NK-92 treated with Interleukin-12 subunit alpha and Interleukin-12 subunit beta, amount 100 ng/mL, for 24 hours (cell line): ENCODE measurements around the gene BDKRB1.

Experiments
- DNase-seq: peaks from one replicate; lab custom pipeline; 2025; lab: John Stamatoyannopoulos, UW

Gene BDKRB1

GRCh38 chr14:96255501-96256366 is at the start of gene BDKRB1:
Gene BDKRB1 (plus strand): TSS chr14:96256210. CDS start chr14:96263683, 7,473 bp downstream.
- no peak for DNase-seq

DNA sequence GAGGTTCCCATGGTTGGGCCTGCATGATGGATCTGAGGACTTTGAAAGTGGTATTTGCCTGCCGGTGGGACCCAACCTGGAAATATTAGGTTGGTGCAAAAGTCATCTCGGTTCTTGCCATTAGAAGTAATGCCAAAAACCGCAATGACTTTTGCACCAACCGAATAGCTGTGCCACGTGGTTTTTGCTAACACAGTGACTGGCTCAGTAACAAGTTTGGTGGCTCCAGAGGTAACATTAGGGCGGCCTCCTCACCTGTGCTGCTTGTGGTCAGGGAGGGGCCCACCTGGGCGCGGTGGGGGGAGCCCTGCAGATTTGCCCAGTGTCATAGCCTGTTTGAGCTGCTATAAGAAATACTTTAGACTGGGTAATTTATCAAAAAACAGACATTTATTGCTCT is 49.5 kb upstream of the BDKRB1 start:
- DNase-seq: no peak

DNA sequence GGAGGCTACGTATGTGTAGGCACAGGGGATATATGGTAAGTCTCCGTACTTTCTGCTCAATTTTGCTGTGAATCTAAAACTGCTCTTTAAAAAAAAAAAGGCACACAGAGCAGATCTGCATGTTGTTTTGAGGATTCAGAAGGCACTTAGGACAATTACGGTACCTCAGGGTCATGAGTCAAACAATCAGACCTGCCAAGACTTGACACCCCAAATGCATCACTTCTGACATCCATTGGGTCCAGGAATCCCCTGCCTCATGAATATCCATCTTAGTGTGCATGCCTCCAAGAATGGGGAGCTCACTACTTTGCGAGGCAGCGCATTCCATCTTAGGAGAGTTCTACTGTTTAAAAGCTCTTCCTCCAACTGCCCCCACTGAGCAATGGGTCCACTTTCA is 48.3 kb upstream of the BDKRB1 start:
- no peak for DNase-seq

- DNase-seq: no peak
Measured at GRCh38 chr14:96208739-96209138, 47.3 kb upstream of the BDKRB1 start.

DNA sequence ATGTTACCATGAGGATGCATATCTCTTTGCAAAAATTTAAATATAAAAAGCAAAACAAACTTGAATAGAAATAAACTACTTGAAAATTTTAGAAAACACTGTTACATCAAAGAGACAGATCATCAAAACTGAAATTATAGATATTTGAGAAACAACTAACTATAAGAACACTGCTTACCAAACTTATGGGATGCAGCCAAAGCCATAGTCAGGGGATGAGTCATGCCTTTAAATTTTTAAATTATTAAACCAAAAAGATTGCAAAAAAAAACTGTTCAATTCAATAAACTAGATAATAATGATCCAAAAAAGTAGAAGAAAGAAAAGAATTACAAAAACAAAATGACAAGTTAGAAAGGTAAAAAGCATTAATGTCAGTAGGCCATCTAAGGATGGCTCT is 43.9 kb upstream of the BDKRB1 start:
- DNase-seq: no peak

DNA sequence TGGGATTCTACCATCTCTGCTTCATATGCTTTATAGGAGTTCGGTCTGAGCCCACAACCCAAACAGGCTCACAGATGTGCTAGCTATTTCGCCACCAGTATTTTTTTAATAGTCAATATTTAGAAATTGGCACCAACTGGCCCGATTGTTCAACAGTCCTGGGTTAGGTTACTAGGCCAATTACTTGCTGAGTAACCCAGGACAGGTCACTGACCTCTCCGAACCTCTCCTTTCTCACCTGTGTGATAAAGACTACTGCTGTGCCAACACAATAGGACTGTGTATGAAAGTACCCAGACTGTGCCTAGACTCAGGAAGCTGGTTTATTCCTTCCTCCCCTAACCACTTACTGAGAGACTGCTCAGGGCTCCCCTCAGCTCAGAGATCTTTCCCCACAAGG is 43.1 kb upstream of the BDKRB1 start:
- no peak for DNase-seq

- DNase-seq: no peak
Measured at GRCh38 chr14:96213871-96214465, 42.0 kb upstream of the BDKRB1 start.

GRCh38 chr14:96214793-96215192 is 41.2 kb upstream of the BDKRB1 start:
- DNase-seq: no peak

- no peak for DNase-seq
Measured at GRCh38 chr14:96215452-96216244, 40.4 kb upstream of the BDKRB1 start.

DNA sequence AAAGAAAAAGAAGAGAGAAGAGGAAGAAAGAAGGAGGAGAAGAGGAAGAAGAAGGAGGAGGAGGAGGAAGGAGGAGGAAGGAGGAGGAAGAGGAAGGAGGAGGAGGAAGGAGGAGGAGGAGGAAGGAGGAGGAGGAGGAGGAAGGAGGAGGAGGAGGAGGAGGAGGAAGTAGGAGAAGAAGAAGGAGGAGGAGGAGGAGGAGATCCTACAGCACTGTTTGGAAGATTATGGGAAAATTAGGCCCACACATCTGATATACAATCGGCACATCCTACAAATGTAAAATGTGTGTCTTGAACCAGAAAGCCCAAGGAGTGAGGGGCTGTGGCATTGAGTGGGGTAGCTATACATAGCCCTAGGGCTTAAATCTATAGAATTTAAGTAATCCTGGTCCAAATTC is 39.4 kb upstream of the BDKRB1 start:
- no peak for DNase-seq

DNA sequence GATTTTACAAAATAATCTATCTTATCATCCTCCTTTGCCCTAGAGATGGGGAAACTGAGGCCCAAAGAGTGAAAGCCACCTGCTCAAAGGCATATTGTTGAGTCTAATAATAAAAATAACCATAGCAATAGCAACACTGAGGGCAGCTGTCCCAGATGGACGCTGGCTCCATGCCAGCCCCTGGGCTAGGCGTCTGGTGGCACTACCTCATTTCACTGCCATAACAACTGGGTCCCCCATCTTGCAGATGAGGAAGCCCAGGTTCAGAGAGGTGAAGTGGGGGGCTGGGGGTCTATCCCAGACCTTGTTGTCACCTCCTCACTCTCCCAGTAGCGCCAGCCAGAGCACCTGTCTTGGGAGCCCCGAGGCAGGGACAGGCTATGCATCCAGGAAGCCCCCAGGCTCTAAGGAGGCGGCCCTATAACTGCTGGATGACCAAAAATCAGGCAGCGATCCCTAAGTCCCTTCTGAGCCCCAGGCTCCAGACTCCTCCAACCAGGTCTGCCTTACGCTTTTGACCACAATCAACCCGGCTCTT is 38.6 kb upstream of the BDKRB1 start:
- no peak for DNase-seq

DNA sequence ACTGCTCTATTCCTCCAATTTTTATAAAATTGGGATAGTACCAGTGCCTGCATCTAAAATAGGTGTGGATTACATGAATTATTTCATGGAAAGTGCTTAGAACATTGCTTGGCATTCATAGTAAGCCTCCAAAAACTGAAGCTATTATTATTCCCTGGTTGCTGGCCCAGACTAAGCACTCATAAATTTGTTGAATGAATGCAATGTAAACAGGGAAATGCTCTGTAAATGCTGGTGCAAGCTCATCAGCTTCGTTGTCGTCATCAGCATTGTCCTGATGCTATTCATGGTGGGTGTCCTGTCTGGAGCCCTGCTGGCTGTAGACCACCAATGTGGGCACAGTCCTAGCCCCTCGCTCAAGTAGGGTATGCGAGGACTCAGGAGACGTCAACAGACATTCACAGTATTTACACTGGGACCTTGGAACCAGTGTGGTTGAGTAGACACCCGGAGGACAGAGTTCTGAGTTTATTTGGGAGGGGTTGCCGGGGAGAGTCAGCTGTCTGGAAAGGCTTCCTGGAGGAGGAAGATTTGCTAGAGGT is 34.8 kb upstream of the BDKRB1 start:
- DNase-seq: no peak

GRCh38 chr14:96221841-96222240 is 34.2 kb upstream of the BDKRB1 start:
- DNase-seq: no peak

DNA sequence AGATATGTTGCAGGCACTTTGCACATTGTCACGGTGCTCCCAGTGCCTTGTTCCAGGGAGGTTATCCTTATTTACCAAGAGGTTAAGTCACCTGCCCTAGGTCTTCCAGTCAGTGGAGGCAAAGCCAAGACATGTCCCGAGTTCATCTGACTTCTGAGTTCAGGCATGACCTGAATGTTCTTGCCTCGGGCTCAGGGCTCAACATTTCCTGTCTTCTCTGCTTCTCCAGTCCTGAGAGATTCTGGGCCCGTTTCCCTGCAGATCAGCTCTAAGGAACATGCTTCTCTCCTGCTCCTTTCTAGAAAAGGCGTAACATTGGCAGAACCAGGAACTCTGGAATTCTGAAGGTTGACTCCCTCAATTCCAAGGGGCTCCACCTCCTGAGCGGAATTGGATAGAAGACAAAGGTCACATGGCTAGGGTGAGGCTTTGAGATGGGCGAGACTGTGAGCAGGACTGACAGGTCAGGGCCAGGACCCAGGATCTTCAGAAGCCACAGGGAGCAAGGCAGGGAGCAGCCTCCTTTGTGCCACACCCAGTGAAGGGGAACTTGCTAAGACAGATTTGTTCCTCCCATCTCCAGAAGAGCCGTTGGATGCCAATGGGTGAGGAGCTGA is 31.4 kb upstream of the BDKRB1 start:
- DNase-seq: no peak

GRCh38 chr14:96225213-96225612 is 30.8 kb upstream of the BDKRB1 start:
- DNase-seq: no peak

DNA sequence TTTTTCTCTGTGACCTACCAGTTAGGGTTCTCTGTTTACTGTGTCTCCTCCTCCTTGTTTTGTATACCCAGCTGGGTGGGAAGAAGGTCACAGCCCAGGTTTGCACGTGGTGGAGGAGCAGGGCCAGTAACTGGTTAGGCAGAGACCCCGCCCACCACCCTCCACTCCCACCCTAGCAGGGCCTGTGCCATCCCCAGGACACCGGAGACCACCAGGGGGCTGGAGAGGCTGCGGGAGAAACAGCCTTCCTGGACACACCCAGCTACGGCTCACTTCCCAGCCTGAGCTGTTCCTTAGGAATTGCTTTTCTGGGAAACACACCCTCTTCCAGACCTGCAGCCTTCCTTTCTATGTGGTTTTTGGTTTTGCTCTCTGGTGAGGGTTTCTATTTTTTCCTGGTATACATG is 30.3 kb upstream of the BDKRB1 start:
- no peak for DNase-seq

- DNase-seq: no peak
Measured at GRCh38 chr14:96227428-96227827, 28.6 kb upstream of the BDKRB1 start.

DNA sequence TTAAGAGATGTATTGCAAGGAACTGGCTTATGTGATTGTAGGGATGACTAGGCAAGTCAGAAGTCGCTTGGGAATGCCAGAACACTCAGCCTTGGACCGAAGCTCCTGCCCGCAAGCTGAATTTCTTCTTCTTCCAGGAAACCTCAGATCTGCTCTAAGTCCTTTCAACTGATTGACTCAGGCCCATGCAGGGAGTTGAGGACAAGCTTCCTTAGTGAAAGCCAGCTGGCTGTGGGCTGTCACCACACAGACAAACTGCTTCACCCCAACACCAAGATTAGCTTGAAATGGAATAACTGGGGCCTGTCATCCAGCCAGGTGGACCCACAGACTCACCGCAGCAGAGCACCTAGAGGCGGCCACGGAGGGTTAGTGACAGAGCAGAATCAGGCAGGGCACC is 26.7 kb upstream of the BDKRB1 start:
- DNase-seq: no peak

- no peak for DNase-seq
Measured at GRCh38 chr14:96231056-96231455, 25.0 kb upstream of the BDKRB1 start.

DNA sequence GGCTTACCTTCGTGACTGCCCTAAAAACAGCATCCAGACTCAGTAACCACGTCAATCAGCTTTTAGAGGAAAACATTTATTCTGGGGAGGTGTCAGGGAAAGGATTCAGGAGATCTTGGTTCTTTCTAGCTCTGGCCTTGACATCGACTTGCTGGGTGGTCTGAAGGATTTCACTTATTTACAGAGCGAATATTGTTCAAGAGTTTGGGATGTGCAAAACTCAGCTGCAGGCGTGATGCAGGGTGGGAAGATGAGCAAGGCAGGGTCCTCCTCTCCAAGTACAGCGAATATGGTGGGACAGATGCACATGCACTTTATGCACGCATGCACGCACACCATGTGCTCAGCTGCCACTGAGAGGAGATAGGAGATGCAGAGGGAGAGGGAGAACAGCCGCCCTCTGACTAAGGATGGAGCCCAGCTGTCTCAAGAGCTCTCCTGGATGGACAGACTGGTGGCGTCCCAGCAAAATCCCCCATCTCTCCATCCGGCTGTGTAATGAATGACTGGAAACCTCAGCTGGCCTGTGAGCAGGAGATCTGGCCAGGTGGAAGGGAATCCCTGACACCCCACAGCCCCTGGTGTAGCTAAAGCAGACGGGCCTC is 24.4 kb upstream of the BDKRB1 start:
- DNase-seq: no peak

- DNase-seq: no peak
Measured at GRCh38 chr14:96232506-96232905, 23.5 kb upstream of the BDKRB1 start.
